ENCODE results near the gene OPCML. TPM values are rescaled to one million over a fixed set of nuclear protein-coding genes. Genes with fewer than 3 reads are reported as not detected.

OPCML gene
- total RNA-seq, 1 donor from 2014 or later: 1.7 TPM

- H3K4me3 Mint-ChIP-seq (ENCODE audit: low read depth): no peak overlapping the region
- H3K27ac Mint-ChIP-seq: no peak overlapping the region
- no peaks in the 10 kb centered on the region for H3K9me3 Mint-ChIP-seq (ENCODE audit: low read depth)
- H3K4me1 Mint-ChIP-seq (ENCODE audit: low read depth): no peaks in the 10 kb centered on the region
- no peak for TF ChIP-seq CTCF (IDR thresholded peaks at IDR 0.05; ENCODE audit: unreplicated experiment)
- no peaks in the 10 kb centered on the region for H3K36me3 Mint-ChIP-seq (ENCODE audit: insufficient read depth)
- no peaks in the 10 kb centered on the region for H3K27me3 Mint-ChIP-seq
- DNase-seq (ENCODE audit: low spot score, unreplicated experiment): no peak
These were observed 206.0 kb downstream of the OPCML start for GRCh38 chr11:133326332-133326731.

GRCh38 chr11:133325711-133326110 is 206.6 kb downstream of the OPCML start:
- TF ChIP-seq CTCF (IDR thresholded peaks at IDR 0.05; ENCODE audit: unreplicated experiment): no peak
- no peak overlapping the region for H3K27ac Mint-ChIP-seq

GRCh38 chr11:133323354-133323753 is 208.9 kb downstream of the OPCML start:
- Mint-ChIP-seq H3K4me3 (ENCODE audit: low read depth) (no peak overlapping the region), H3K27me3 (no peaks in the 10 kb centered on the region), H3K4me1 (ENCODE audit: low read depth) (no peaks in the 10 kb centered on the region), H3K36me3 (ENCODE audit: insufficient read depth) (no peaks in the 10 kb centered on the region), H3K27ac (no peak overlapping the region), H3K9me3 (ENCODE audit: low read depth) (no peaks in the 10 kb centered on the region)
- TF ChIP-seq CTCF (IDR thresholded peaks at IDR 0.05; ENCODE audit: unreplicated experiment): no peak
- DNase-seq (ENCODE audit: low spot score, unreplicated experiment): no peak

More at GRCh38 chr11:133325711-133326110, 206.6 kb downstream of the OPCML start:
- Mint-ChIP-seq H3K36me3 (ENCODE audit: insufficient read depth) (no peaks in the 10 kb centered on the region), H3K9me3 (ENCODE audit: low read depth) (no peaks in the 10 kb centered on the region), H3K27me3 (no peaks in the 10 kb centered on the region), H3K4me1 (ENCODE audit: low read depth) (no peaks in the 10 kb centered on the region), H3K4me3 (ENCODE audit: low read depth) (no peak overlapping the region)
- no peak for DNase-seq (ENCODE audit: low spot score, unreplicated experiment)

- Mint-ChIP-seq H3K27me3 (no peaks in the 10 kb centered on the region), H3K36me3 (ENCODE audit: insufficient read depth) (no peaks in the 10 kb centered on the region), H3K27ac (no peak overlapping the region), H3K4me1 (ENCODE audit: low read depth) (no peaks in the 10 kb centered on the region), H3K9me3 (ENCODE audit: low read depth) (no peaks in the 10 kb centered on the region), H3K4me3 (ENCODE audit: low read depth) (no peak overlapping the region)
- DNase-seq (ENCODE audit: low spot score, unreplicated experiment): no peak
- TF ChIP-seq CTCF (IDR thresholded peaks at IDR 0.05; ENCODE audit: unreplicated experiment): no peak
These were observed 214.1 kb downstream of the OPCML start for GRCh38 chr11:133318221-133318620.

GRCh38 chr11:133311230-133311629 is 221.1 kb downstream of the OPCML start:
- H3K27me3 Mint-ChIP-seq: peaks cover 3% of the 10 kb centered on the region
- H3K36me3 Mint-ChIP-seq (ENCODE audit: insufficient read depth): no peaks in the 10 kb centered on the region
- H3K4me3 Mint-ChIP-seq (ENCODE audit: low read depth): no peak overlapping the region
- DNase-seq (ENCODE audit: low spot score, unreplicated experiment): no peak
- H3K4me1 Mint-ChIP-seq (ENCODE audit: low read depth): no peaks in the 10 kb centered on the region
- peaks cover 10% of the 10 kb centered on the region for H3K9me3 Mint-ChIP-seq (ENCODE audit: low read depth)
- no peak overlapping the region for H3K27ac Mint-ChIP-seq
- TF ChIP-seq CTCF (IDR thresholded peaks at IDR 0.05; ENCODE audit: unreplicated experiment): no peak
